Breast epithelium (tissue), 3 donors: Measurements from ENCODE around the gene UBE2D2.

Experiments used
- CTCF ChIP-seq, 3 donors: fragments of 450-650 bp; IDR thresholded peaks; one replicate each; pipeline ENCODE4 v1.5.1; 2016 to 2017; ENCODE audit warnings: antibody characterized with exemption in 3 of 3, mild to moderate bottlenecking in 3 of 3, moderate library complexity in 3 of 3
- POLR2A ChIP-seq: fragments of 450-650 bp; IDR thresholded peaks from one replicate; pipeline ENCODE4 v1.6.1; 2016; ENCODE audit warnings: antibody characterized with exemption, mild to moderate bottlenecking, moderate library complexity
- POLR2AphosphoS5 ChIP-seq, 3 donors: sonication (generic); formaldehyde crosslinking; IDR thresholded peaks; one replicate each; pipeline ENCODE4 v1.6.1; 2017; ENCODE audit warnings: antibody characterized with exemption in 3 of 3

GRCh38 chr5:139663207-139664085 is 102.3 kb downstream of the UBE2D2 start:
- TF ChIP-seq CTCF (IDR thresholded peaks at IDR 0.05) = no peak
- no peak for TF ChIP-seq POLR2AphosphoS5 (IDR thresholded peaks at IDR 0.05)
- TF ChIP-seq POLR2A = no peak
